ENCODE results near the gene AGFG1.
"Not testable (repeated sequence)": the region's sequence is repeated elsewhere in the genome, so short reads cannot be mapped to it uniquely, and the experiment has no call there.

Gene AGFG1

GRCh38 chr2:227527351-227527750 lies 55.4 kb downstream of the AGFG1 start:
- no peaks in the 10 kb centered on the region for H3K9me3 Mint-ChIP-seq
- H3K27ac Mint-ChIP-seq, result no peak overlapping the region
- ATAC-seq (no peak), DNase-seq (ENCODE audit: low spot score in 2 of 2) (no peak)
- H3K4me1 Mint-ChIP-seq, result no peaks in the 10 kb centered on the region
- no peak overlapping the region for H3K4me3 Mint-ChIP-seq
- H3K36me3 Mint-ChIP-seq, result peaks cover 91% of the 10 kb centered on the region

- Mint-ChIP-seq H3K4me3 (no peak overlapping the region), H3K9me3 (no peaks in the 10 kb centered on the region), H3K27ac (peak overlapping the region; percentile 60), H3K36me3 (peaks cover 94% of the 10 kb centered on the region), H3K4me1 (no peaks in the 10 kb centered on the region)
- ATAC-seq (no peak), DNase-seq (ENCODE audit: low spot score in 2 of 2) (no peak)
Measured at GRCh38 chr2:227528803-227529202, 56.8 kb downstream of the AGFG1 start.

- peaks cover 94% of the 10 kb centered on the region for H3K36me3 Mint-ChIP-seq
- DNase-seq (ENCODE audit: low spot score in 2 of 2) (no peak), ATAC-seq (no peak)
- H3K27ac Mint-ChIP-seq, result no peak overlapping the region
- H3K4me1 Mint-ChIP-seq, result no peaks in the 10 kb centered on the region
- no peak overlapping the region for H3K4me3 Mint-ChIP-seq
- no peaks in the 10 kb centered on the region for H3K9me3 Mint-ChIP-seq
Measured at GRCh38 chr2:227529871-227530270, 57.9 kb downstream of the AGFG1 start.

GRCh38 chr2:227534714-227535113 lies 62.8 kb downstream of the AGFG1 start:
- Mint-ChIP-seq H3K4me3 (no peak overlapping the region), H3K9me3 (no peaks in the 10 kb centered on the region), H3K27ac (no peak overlapping the region), H3K4me1 (no peaks in the 10 kb centered on the region), H3K36me3 (peaks cover 95% of the 10 kb centered on the region)
- no peak for DNase-seq (ENCODE audit: low spot score in 2 of 2)
- ATAC-seq, result no peak

GRCh38 chr2:227536445-227536844 lies 64.5 kb downstream of the AGFG1 start:
- H3K36me3 Mint-ChIP-seq, result peaks cover 100% of the 10 kb centered on the region
- H3K9me3 Mint-ChIP-seq, result no peaks in the 10 kb centered on the region

GRCh38 chr2:227539465-227539956 lies 67.6 kb downstream of the AGFG1 start:
- Mint-ChIP-seq H3K9me3 (no peaks in the 10 kb centered on the region), H3K4me1 (peaks cover 13% of the 10 kb centered on the region), H3K36me3 (peaks cover 95% of the 10 kb centered on the region), H3K27ac (no peak overlapping the region), H3K4me3 (no peak overlapping the region)
- ATAC-seq (no peak), DNase-seq (ENCODE audit: low spot score in 2 of 2) (no peak)

More at GRCh38 chr2:227536445-227536844, 64.5 kb downstream of the AGFG1 start:
- DNase-seq (ENCODE audit: low spot score in 2 of 2) (no peak), ATAC-seq (no peak)
- Mint-ChIP-seq H3K4me3 (no peak overlapping the region), H3K4me1 (no peaks in the 10 kb centered on the region), H3K27ac (no peak overlapping the region)

- DNase-seq (ENCODE audit: low spot score in 2 of 2); H3K4me3 Mint-ChIP-seq; H3K27ac Mint-ChIP-seq; H3K9me3 Mint-ChIP-seq; ATAC-seq: not testable (repeated sequence)
- H3K4me1 Mint-ChIP-seq, result peaks cover 13% of the 10 kb centered on the region
- peaks cover 94% of the 10 kb centered on the region for H3K36me3 Mint-ChIP-seq
Measured at GRCh38 chr2:227540352-227540751, 68.4 kb downstream of the AGFG1 start.

GRCh38 chr2:227545990-227546389 lies 74.0 kb downstream of the AGFG1 start:
- no peaks in the 10 kb centered on the region for H3K9me3 Mint-ChIP-seq
- H3K27ac Mint-ChIP-seq, result no peak overlapping the region
- H3K36me3 Mint-ChIP-seq, result peaks cover 87% of the 10 kb centered on the region
- DNase-seq (ENCODE audit: low spot score in 2 of 2) (peak in 1 of 2 donors; percentile 52), ATAC-seq (no peak)
- no peak overlapping the region for H3K4me3 Mint-ChIP-seq
- H3K4me1 Mint-ChIP-seq, result peaks cover 13% of the 10 kb centered on the region

- Mint-ChIP-seq H3K9me3 (no peaks in the 10 kb centered on the region), H3K27ac (no peak overlapping the region), H3K4me1 (no peaks in the 10 kb centered on the region), H3K4me3 (no peak overlapping the region), H3K36me3 (peaks cover 86% of the 10 kb centered on the region)
- ATAC-seq (no peak), DNase-seq (ENCODE audit: low spot score in 2 of 2) (no peak)
Measured at GRCh38 chr2:227551836-227552235, 79.9 kb downstream of the AGFG1 start.

- Mint-ChIP-seq H3K27ac (no peak overlapping the region), H3K4me3 (no peak overlapping the region)
Measured at GRCh38 chr2:227562581-227562980, 90.6 kb downstream of the AGFG1 start.

GRCh38 chr2:227565080-227565479 lies 93.1 kb downstream of the AGFG1 start:
- Mint-ChIP-seq H3K36me3 (no peaks in the 10 kb centered on the region), H3K4me3 (no peak overlapping the region), H3K27ac (no peak overlapping the region), H3K9me3 (no peaks in the 10 kb centered on the region), H3K4me1 (no peaks in the 10 kb centered on the region)
- no peak for DNase-seq (ENCODE audit: low spot score in 2 of 2)
- no peak for ATAC-seq

More at GRCh38 chr2:227562581-227562980, 90.6 kb downstream of the AGFG1 start:
- Mint-ChIP-seq H3K36me3 (no peaks in the 10 kb centered on the region), H3K9me3 (no peaks in the 10 kb centered on the region), H3K4me1 (no peaks in the 10 kb centered on the region)
- DNase-seq (ENCODE audit: low spot score in 2 of 2) (no peak), ATAC-seq (no peak)

GRCh38 chr2:227566012-227566411 lies 94.1 kb downstream of the AGFG1 start:
- Mint-ChIP-seq H3K27ac (no peak overlapping the region), H3K4me1 (no peaks in the 10 kb centered on the region), H3K36me3 (no peaks in the 10 kb centered on the region), H3K4me3 (no peak overlapping the region), H3K9me3 (no peaks in the 10 kb centered on the region)
- ATAC-seq (no peak), DNase-seq (ENCODE audit: low spot score in 2 of 2) (no peak)

- Mint-ChIP-seq H3K4me3 (no peak overlapping the region), H3K36me3 (no peaks in the 10 kb centered on the region), H3K9me3 (no peaks in the 10 kb centered on the region), H3K4me1 (no peaks in the 10 kb centered on the region), H3K27ac (no peak overlapping the region)
- ATAC-seq (no peak), DNase-seq (ENCODE audit: low spot score in 2 of 2) (no peak)
Measured at GRCh38 chr2:227568852-227569169, 96.9 kb downstream of the AGFG1 start.

- Mint-ChIP-seq H3K27ac (no peak overlapping the region), H3K4me3 (no peak overlapping the region), H3K4me1 (no peaks in the 10 kb centered on the region), H3K36me3 (no peaks in the 10 kb centered on the region), H3K9me3 (no peaks in the 10 kb centered on the region)
- ATAC-seq (no peak), DNase-seq (ENCODE audit: low spot score in 2 of 2) (no peak)
Measured at GRCh38 chr2:227570615-227571014, 98.7 kb downstream of the AGFG1 start.

GRCh38 chr2:227576110-227576509 lies 104.2 kb downstream of the AGFG1 start:
- Mint-ChIP-seq H3K4me3 (no peak overlapping the region), H3K27ac (no peak overlapping the region), H3K9me3 (no peaks in the 10 kb centered on the region), H3K4me1 (no peaks in the 10 kb centered on the region), H3K36me3 (no peaks in the 10 kb centered on the region)
- ATAC-seq, result no peak
- no peak for DNase-seq (ENCODE audit: low spot score in 2 of 2)

GRCh38 chr2:227576812-227577211 lies 104.9 kb downstream of the AGFG1 start:
- Mint-ChIP-seq H3K27ac (no peak overlapping the region), H3K4me1 (no peaks in the 10 kb centered on the region), H3K4me3 (no peak overlapping the region), H3K9me3 (no peaks in the 10 kb centered on the region), H3K36me3 (no peaks in the 10 kb centered on the region)
- no peak for DNase-seq (ENCODE audit: low spot score in 2 of 2)
- ATAC-seq, result no peak

- H3K9me3 Mint-ChIP-seq, result peaks cover 6% of the 10 kb centered on the region
- H3K27ac Mint-ChIP-seq, result no peak overlapping the region
- ATAC-seq (no peak), DNase-seq (ENCODE audit: low spot score in 2 of 2) (no peak)
- no peak overlapping the region for H3K4me3 Mint-ChIP-seq
- no peaks in the 10 kb centered on the region for H3K4me1 Mint-ChIP-seq
- no peaks in the 10 kb centered on the region for H3K36me3 Mint-ChIP-seq
Measured at GRCh38 chr2:227577555-227577954, 105.6 kb downstream of the AGFG1 start.
